HFFc6 (cell line): ENCODE results near the gene ZNF761. TPM values are rescaled to one million over a fixed set of nuclear protein-coding genes. Genes with fewer than 3 reads are reported as not detected.
"Not testable (repeated sequence)": the region's sequence is repeated elsewhere in the genome, so short reads cannot be mapped to it uniquely, and the experiment has no call there.

Source experiments
- DNase-seq: peaks from one replicate; pipeline ENCODE4 v3.0.0-alpha.2; 2018
- H3K27ac Mint-ChIP-seq: 2 replicates; pipeline ENCODE4 v1.8.0; 2020; ENCODE audit warnings: mild to moderate bottlenecking, mixed read lengths
- H3K27me3 Mint-ChIP-seq: 2 replicates; pipeline ENCODE4 v1.8.0; 2021; ENCODE audit warnings: mild to moderate bottlenecking, moderate library complexity, mixed read lengths; ENCODE audit not compliant: insufficient read depth
- H3K36me3 Mint-ChIP-seq: 2 replicates; pipeline ENCODE4 v1.8.0; 2021; ENCODE audit warnings: low read depth, mixed read lengths
- H3K4me1 Mint-ChIP-seq: 2 replicates; pipeline ENCODE4 v1.8.0; 2020; ENCODE audit warnings: low read depth, mixed read lengths
- H3K4me3 Mint-ChIP-seq: 2 replicates; pipeline ENCODE4 v1.8.0; 2020; ENCODE audit warnings: mild to moderate bottlenecking, moderate library complexity, mixed read lengths
- H3K9me3 Mint-ChIP-seq: 2 replicates; pipeline ENCODE4 v1.8.0; 2020; ENCODE audit warnings: mild to moderate bottlenecking, mixed read lengths
- total RNA-seq, 6 experiments: library from RNA; stranded (reverse); fragmentation: NEBNext Ultra II Directional; extraction: Animal tissue kit (Norgen Biotek cat#: 25700); gene quantifications; 2 replicates in 1 of 6; 3 replicates in 5 of 6; pipeline ENCODE4 v1.2.3, GENCODE V29; 2021
- TF ChIP-seq, protein P1 (sequence below): fragments of 200-600 bp; sonication (generic); IDR thresholded peaks from 2 replicates; pipeline ENCODE4 v1.5.0; 2021; ENCODE audit warnings: antibody characterized with exemption, mild to moderate bottlenecking

ZNF761 gene
- total RNA-seq, 6 experiments from 2014 or later: 9.5 to 11.1 (median 10.0) TPM

GRCh38 chr19:53455828-53456227 lies 24.0 kb downstream of the ZNF761 start:
- Mint-ChIP-seq H3K4me1 (no peaks in the 10 kb centered on the region), H3K4me3 (no peak overlapping the region), H3K9me3 (peaks cover 95% of the 10 kb centered on the region), H3K36me3 (peaks cover 95% of the 10 kb centered on the region), H3K27ac (no peak overlapping the region), H3K27me3 (peaks cover 3% of the 10 kb centered on the region; the same call in 1 of the 2 replicates)
- TF ChIP-seq, protein P1, sequence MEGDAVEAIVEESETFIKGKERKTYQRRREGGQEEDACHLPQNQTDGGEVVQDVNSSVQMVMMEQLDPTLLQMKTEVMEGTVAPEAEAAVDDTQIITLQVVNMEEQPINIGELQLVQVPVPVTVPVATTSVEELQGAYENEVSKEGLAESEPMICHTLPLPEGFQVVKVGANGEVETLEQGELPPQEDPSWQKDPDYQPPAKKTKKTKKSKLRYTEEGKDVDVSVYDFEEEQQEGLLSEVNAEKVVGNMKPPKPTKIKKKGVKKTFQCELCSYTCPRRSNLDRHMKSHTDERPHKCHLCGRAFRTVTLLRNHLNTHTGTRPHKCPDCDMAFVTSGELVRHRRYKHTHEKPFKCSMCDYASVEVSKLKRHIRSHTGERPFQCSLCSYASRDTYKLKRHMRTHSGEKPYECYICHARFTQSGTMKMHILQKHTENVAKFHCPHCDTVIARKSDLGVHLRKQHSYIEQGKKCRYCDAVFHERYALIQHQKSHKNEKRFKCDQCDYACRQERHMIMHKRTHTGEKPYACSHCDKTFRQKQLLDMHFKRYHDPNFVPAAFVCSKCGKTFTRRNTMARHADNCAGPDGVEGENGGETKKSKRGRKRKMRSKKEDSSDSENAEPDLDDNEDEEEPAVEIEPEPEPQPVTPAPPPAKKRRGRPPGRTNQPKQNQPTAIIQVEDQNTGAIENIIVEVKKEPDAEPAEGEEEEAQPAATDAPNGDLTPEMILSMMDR: no peak
- no peak for DNase-seq

DNA sequence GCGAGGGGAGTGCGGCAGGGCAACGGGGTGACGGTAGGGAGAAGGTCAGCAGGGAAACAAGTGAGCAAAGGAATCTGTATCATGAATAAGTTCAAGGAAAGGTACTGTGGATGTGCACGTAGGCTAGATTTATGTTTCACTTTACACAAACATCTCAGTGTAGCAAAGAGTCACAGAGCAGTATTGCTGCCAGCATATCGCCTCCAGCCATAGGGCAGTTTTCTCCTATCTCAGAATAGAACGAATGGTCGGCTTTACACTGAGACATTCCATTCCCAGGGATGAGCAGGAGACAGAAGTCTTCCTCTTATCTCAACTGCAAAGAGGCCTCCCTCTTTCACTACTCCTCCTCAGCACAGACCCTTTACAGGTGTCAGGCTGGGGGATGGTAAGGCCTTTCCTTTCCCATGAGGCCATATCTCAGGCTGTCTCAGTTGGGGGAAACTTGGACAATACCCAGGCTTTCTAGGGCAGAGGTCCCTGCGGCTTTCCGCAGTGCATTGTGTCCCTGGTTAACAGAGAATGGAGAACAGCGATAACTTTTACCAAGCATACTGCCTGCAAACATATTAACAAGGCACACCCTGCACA lies 28.4 kb downstream of the ZNF761 start:
- not testable (repeated sequence) for H3K4me1 Mint-ChIP-seq, H3K27me3 Mint-ChIP-seq, H3K27ac Mint-ChIP-seq, H3K4me3 Mint-ChIP-seq, DNase-seq
- peaks cover 86% of the 10 kb centered on the region for H3K9me3 Mint-ChIP-seq
- H3K36me3 Mint-ChIP-seq: peaks cover 70% of the 10 kb centered on the region

DNA sequence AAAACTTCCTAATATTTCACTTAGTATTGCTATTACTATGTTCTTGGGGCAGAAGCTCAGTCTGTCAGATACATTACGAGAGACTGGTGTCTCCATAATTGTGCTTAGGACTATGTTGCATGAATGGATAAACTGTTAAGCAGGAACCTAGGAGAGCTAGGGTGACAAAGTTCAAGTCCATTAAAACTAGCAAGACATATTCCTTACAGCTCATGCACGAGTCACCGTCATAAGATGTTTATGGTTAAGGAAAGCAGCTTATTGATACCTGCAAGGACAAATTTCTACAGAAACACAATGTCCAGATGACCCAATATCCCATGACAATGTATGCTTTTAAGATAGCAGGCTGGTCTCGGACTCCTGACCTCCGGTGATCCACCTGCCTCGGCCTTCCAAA lies 30.1 kb downstream of the ZNF761 start:
- Mint-ChIP-seq H3K36me3 (peaks cover 63% of the 10 kb centered on the region), H3K27ac (no peak overlapping the region), H3K27me3 (peaks cover 5% of the 10 kb centered on the region), H3K4me3 (no peak overlapping the region), H3K9me3 (peaks cover 81% of the 10 kb centered on the region), H3K4me1 (no peaks in the 10 kb centered on the region)
- TF ChIP-seq, protein P1: no peak
- DNase-seq: no peak

DNA sequence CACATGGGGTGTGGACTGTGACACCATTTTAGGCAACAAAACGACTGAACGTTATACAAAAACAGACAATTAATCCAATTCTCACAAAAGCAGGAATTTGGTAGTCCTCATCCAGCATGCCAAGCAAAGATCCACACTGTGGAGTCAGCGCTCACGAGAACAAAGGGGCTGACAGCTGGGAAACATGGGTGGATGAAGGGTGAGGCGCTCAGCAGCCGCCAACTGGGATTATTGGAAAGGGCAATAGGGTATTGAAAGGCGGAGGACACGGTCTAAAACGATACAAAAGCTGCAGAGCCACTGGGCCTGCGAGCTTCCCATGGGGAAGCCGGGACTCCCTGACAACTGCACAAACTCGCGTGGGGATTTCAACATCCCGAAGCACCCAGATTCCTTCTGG lies 31.1 kb downstream of the ZNF761 start:
- Mint-ChIP-seq H3K36me3 (peaks cover 53% of the 10 kb centered on the region), H3K27me3 (peaks cover 5% of the 10 kb centered on the region), H3K27ac (no peak overlapping the region), H3K9me3 (peaks cover 71% of the 10 kb centered on the region), H3K4me1 (no peaks in the 10 kb centered on the region), H3K4me3 (no peak overlapping the region)
- TF ChIP-seq, protein P1: no peak
- no peak for DNase-seq

GRCh38 chr19:53463263-53463662 lies 31.5 kb downstream of the ZNF761 start:
- no peak for DNase-seq
- Mint-ChIP-seq H3K27ac (no peak overlapping the region), H3K36me3 (peaks cover 49% of the 10 kb centered on the region), H3K9me3 (peaks cover 67% of the 10 kb centered on the region), H3K4me3 (no peak overlapping the region), H3K4me1 (no peaks in the 10 kb centered on the region), H3K27me3 (peaks cover 5% of the 10 kb centered on the region)
- TF ChIP-seq, protein P1: no peak

DNA sequence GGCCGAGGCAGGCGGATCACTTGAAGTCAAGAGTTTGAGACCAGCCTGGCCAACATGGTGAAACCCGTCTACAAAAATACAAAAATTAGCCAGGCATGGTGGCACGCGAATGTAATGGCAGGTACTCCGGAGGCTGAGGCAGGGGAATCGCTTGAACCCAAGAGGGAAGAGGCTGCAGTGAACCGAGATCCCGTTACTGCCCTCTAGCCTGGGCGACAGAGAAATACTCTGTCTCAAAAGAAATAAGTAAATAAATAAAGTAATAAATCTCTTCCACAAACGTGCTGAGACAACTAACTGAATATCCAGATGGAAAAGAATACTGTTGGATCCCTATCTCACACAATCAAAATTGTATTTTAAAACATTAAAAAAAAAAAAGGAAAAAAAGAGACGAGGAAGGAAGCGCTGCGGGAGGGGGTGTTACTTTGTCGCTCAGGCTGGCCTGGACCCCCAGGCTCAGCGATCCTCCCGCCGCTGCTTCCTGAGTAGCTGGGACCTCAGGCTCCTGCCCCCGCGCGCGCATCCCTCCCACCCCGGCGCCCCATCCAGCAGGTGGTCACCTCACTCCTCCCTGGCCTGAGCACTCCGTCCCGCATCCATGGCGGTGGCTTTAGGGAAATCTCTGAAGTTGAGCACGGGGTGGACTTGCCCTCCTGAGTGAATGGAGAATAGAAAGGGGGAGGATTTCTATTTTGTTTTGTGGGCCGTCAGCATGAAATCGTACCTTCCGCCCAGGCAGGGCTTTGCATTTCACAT lies 35.1 kb downstream of the ZNF761 start:
- no peak overlapping the region; the same call in 1 of the 2 replicates for H3K27ac Mint-ChIP-seq
- H3K4me3 Mint-ChIP-seq: peak overlapping the region; percentile 91
- peaks cover 22% of the 10 kb centered on the region for H3K36me3 Mint-ChIP-seq
- peaks cover 2% of the 10 kb centered on the region for H3K27me3 Mint-ChIP-seq
- TF ChIP-seq, protein P1: no peak; the same call in 1 of the 2 replicates
- no peaks in the 10 kb centered on the region for H3K4me1 Mint-ChIP-seq
- no peak for DNase-seq
- H3K9me3 Mint-ChIP-seq: peaks cover 33% of the 10 kb centered on the region
